ENCODE results near the gene ATP6V1G3.

ATP6V1G3 gene

DNA sequence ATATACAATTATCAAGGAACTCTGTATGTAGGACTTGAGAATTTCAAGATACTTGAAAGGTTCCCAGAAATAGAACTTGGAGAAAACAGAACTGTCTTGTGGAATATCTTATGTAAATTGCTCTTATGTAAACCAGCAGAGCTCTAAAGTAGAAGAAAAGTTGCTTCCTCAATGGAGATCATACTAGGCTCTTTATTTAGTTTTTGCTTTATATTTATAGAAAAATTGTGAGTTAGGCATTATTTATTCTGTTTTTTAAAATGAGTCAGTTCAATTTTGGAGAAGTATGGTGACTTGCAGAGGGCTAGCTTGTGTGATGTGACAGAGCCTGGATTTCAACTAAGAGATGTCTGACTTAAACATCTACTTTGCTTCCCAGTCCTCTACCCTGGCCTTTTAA, 40.4 kb downstream of the ATP6V1G3 start:
- H3K9ac ChIP-seq (ENCODE audit: low read depth, low read length, poor library complexity, severe bottlenecking), result no peak overlapping the region
- H3K79me2 ChIP-seq (ENCODE audit: insufficient read depth, low read length), result no peaks in the 10 kb centered on the region
- H3K9me3 ChIP-seq (ENCODE audit: insufficient read depth, low read depth, low read length), result 0 out of 2 replicates have a peak, but pooled peaks cover 5% of the 10 kb centered on the region
- no peaks in the 10 kb centered on the region for H3F3A ChIP-seq (ENCODE audit: low read depth)
- no peaks in the 10 kb centered on the region for H3K4me1 ChIP-seq (ENCODE audit: insufficient read depth, low read length, poor library complexity, severe bottlenecking)
- H3K27me3 ChIP-seq (ENCODE audit: insufficient read depth, low read length, poor library complexity, severe bottlenecking), result no peaks in the 10 kb centered on the region
- no peak overlapping the region for H3K4me2 ChIP-seq (ENCODE audit: low read depth, low read length, poor library complexity, severe bottlenecking)
- no peaks in the 10 kb centered on the region for H3K9me2 ChIP-seq (replicated peaks; ENCODE audit: low read depth, low read length)
- TF ChIP-seq, protein P1, sequence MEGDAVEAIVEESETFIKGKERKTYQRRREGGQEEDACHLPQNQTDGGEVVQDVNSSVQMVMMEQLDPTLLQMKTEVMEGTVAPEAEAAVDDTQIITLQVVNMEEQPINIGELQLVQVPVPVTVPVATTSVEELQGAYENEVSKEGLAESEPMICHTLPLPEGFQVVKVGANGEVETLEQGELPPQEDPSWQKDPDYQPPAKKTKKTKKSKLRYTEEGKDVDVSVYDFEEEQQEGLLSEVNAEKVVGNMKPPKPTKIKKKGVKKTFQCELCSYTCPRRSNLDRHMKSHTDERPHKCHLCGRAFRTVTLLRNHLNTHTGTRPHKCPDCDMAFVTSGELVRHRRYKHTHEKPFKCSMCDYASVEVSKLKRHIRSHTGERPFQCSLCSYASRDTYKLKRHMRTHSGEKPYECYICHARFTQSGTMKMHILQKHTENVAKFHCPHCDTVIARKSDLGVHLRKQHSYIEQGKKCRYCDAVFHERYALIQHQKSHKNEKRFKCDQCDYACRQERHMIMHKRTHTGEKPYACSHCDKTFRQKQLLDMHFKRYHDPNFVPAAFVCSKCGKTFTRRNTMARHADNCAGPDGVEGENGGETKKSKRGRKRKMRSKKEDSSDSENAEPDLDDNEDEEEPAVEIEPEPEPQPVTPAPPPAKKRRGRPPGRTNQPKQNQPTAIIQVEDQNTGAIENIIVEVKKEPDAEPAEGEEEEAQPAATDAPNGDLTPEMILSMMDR (conservative IDR thresholded peaks at IDR 0.05; ENCODE audit: low read length), result no peak
- no peak for TF ChIP-seq EZH2phosphoT487 (IDR thresholded peaks at IDR 0.05; ENCODE audit: borderline replicate concordance)
- H2AFZ ChIP-seq (ENCODE audit: low read length), result no peak overlapping the region
- no peak overlapping the region for H3K4me3 ChIP-seq (ENCODE audit: low read length, poor library complexity, severe bottlenecking)
- H4K20me1 ChIP-seq (ENCODE audit: insufficient read depth, low read length, poor library complexity, severe bottlenecking), result no peaks in the 10 kb centered on the region
- H3K36me3 ChIP-seq (ENCODE audit: insufficient read depth, low read length), result no peaks in the 10 kb centered on the region

DNA sequence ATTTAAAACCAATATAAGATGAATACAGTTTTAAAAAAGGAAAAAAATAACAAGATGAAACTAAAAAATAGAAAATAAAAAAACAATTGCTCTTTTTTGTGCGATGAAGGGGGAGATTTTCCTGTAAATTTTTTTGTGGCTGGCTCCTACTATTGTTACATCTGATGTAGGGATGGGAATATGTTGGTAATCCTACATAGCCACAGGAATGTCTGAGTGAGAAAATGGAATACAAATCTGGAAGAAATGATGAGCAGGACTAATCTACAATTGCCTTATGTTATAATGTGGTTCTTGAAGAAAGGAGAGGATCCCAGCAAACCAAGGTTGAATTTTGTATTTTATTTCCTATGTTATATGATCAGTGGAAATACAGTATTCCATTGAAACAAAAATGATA, 40.9 kb downstream of the ATP6V1G3 start:
- no peak overlapping the region for H3K4me2 ChIP-seq (ENCODE audit: low read depth, low read length, poor library complexity, severe bottlenecking)

DNA sequence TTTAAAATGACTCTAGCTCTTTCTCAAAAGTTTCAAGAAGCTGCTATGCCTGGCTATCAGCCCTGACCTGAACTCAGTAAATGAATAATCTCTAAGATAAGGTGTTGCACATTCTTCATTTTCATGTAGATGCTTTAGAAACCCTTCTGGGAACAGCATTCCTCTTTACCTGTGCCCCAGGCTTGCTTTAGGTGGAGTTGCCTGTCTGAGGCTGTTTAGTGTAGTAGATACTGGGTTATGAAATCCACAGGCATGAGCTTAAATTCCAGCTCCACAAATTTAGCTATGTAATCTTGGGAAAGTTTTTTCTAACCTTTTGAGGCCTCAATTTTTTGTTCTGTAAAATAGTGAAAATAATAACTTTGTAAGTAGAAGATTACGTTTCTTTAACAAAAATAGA, 41.6 kb downstream of the ATP6V1G3 start:
- no peaks in the 10 kb centered on the region for H3K4me1 ChIP-seq (ENCODE audit: insufficient read depth, low read length, poor library complexity, severe bottlenecking)
- no peak overlapping the region for H3K9ac ChIP-seq (ENCODE audit: low read depth, low read length, poor library complexity, severe bottlenecking)
- H3K27me3 ChIP-seq (ENCODE audit: insufficient read depth, low read length, poor library complexity, severe bottlenecking), result no peaks in the 10 kb centered on the region
- no peaks in the 10 kb centered on the region for H4K20me1 ChIP-seq (ENCODE audit: insufficient read depth, low read length, poor library complexity, severe bottlenecking)
- no peaks in the 10 kb centered on the region for H3K36me3 ChIP-seq (ENCODE audit: insufficient read depth, low read length)
- no peak overlapping the region for H3K4me3 ChIP-seq (ENCODE audit: low read length, poor library complexity, severe bottlenecking)
- no peaks in the 10 kb centered on the region for H3K79me2 ChIP-seq (ENCODE audit: insufficient read depth, low read length)
- TF ChIP-seq EZH2phosphoT487 (IDR thresholded peaks at IDR 0.05; ENCODE audit: borderline replicate concordance), result no peak
- H3K9me3 ChIP-seq (ENCODE audit: insufficient read depth, low read depth, low read length), result 0 out of 2 replicates have a peak, but pooled peaks cover under 1% of the 10 kb centered on the region
- no peak overlapping the region for H3K4me2 ChIP-seq (ENCODE audit: low read depth, low read length, poor library complexity, severe bottlenecking)
- no peak overlapping the region for H2AFZ ChIP-seq (ENCODE audit: low read length)
- H3K9me2 ChIP-seq (replicated peaks; ENCODE audit: low read depth, low read length), result no peaks in the 10 kb centered on the region
- H3F3A ChIP-seq (ENCODE audit: low read depth), result no peaks in the 10 kb centered on the region

More for the DNA sequence above, 40.9 kb downstream of the ATP6V1G3 start:
- Histone ChIP-seq H3K4me1 (ENCODE audit: insufficient read depth, low read length, poor library complexity, severe bottlenecking) (no peaks in the 10 kb centered on the region), H2AFZ (ENCODE audit: low read length) (no peak overlapping the region), H3K4me3 (ENCODE audit: low read length, poor library complexity, severe bottlenecking) (no peak overlapping the region), H3K27me3 (ENCODE audit: insufficient read depth, low read length, poor library complexity, severe bottlenecking) (no peaks in the 10 kb centered on the region), H4K20me1 (ENCODE audit: insufficient read depth, low read length, poor library complexity, severe bottlenecking) (no peaks in the 10 kb centered on the region), H3K79me2 (ENCODE audit: insufficient read depth, low read length) (no peaks in the 10 kb centered on the region), H3K36me3 (ENCODE audit: insufficient read depth, low read length) (no peaks in the 10 kb centered on the region), H3K9me2 (replicated peaks; ENCODE audit: low read depth, low read length) (no peaks in the 10 kb centered on the region), H3K9ac (ENCODE audit: low read depth, low read length, poor library complexity, severe bottlenecking) (no peak overlapping the region), H3K9me3 (ENCODE audit: insufficient read depth, low read depth, low read length) (0 out of 2 replicates have a peak, but pooled peaks cover 5% of the 10 kb centered on the region), H3F3A (ENCODE audit: low read depth) (no peaks in the 10 kb centered on the region)
- TF ChIP-seq, protein P1 (conservative IDR thresholded peaks at IDR 0.05; ENCODE audit: low read length), result no peak
- TF ChIP-seq EZH2phosphoT487 (IDR thresholded peaks at IDR 0.05; ENCODE audit: borderline replicate concordance), result no peak

DNA sequence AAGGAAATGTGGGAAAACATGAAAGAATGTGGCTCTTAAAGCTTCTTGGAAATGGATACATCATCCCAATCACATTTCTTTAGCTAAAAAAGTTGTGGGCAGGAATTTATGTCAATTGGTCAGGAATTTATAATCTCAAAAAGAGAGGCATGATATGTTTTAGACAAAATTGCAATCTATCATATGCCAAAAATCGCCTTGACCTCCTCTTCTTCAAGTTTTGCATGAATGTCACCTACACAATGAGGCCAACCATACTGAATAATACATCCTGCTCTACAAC, 42.4 kb downstream of the ATP6V1G3 start:
- H3K4me2 ChIP-seq (ENCODE audit: low read depth, low read length, poor library complexity, severe bottlenecking), result no peak overlapping the region
- TF ChIP-seq, protein P1 (conservative IDR thresholded peaks at IDR 0.05; ENCODE audit: low read length), result no peak
- TF ChIP-seq EZH2phosphoT487 (IDR thresholded peaks at IDR 0.05; ENCODE audit: borderline replicate concordance), result no peak
- H2AFZ ChIP-seq (ENCODE audit: low read length), result no peak overlapping the region
- H3K27me3 ChIP-seq (ENCODE audit: insufficient read depth, low read length, poor library complexity, severe bottlenecking), result no peaks in the 10 kb centered on the region
- H3K79me2 ChIP-seq (ENCODE audit: insufficient read depth, low read length), result no peaks in the 10 kb centered on the region
- no peaks in the 10 kb centered on the region for H3K36me3 ChIP-seq (ENCODE audit: insufficient read depth, low read length)
- H4K20me1 ChIP-seq (ENCODE audit: insufficient read depth, low read length, poor library complexity, severe bottlenecking), result no peaks in the 10 kb centered on the region
- H3K9me2 ChIP-seq (replicated peaks; ENCODE audit: low read depth, low read length), result no peaks in the 10 kb centered on the region
- no peaks in the 10 kb centered on the region for H3F3A ChIP-seq (ENCODE audit: low read depth)
- H3K9ac ChIP-seq (ENCODE audit: low read depth, low read length, poor library complexity, severe bottlenecking), result no peak overlapping the region
- H3K9me3 ChIP-seq (ENCODE audit: insufficient read depth, low read depth, low read length), result no peaks in the 10 kb centered on the region
- H3K4me3 ChIP-seq (ENCODE audit: low read length, poor library complexity, severe bottlenecking), result no peak overlapping the region
- H3K4me1 ChIP-seq (ENCODE audit: insufficient read depth, low read length, poor library complexity, severe bottlenecking), result no peaks in the 10 kb centered on the region
